Caco-2 (cell line): ENCODE data around the gene CCDC63. TPM values are rescaled to one million over a fixed set of nuclear protein-coding genes. Genes with fewer than 3 reads are reported as not detected.

Source experiments
- BruUV-seq: library from RNA; stranded (reverse); fragments of 400-500 nt; replicated peaks from 2 replicates; lab custom pipeline; 2021; lab: Mats Ljungman, UMichigan
- CTCF ChIA-PET: fragments of 300-600 bp; sonication (Branson Sonifier 250); formaldehyde crosslinking; loops from one replicate; lab custom pipeline; 2022; ENCODE audit warnings: antibody characterized with exemption; lab: Charles Lee
- POLR2A ChIA-PET: fragments of 300-600 bp; sonication (Branson Sonifier 250); formaldehyde crosslinking; loops from one replicate; lab custom pipeline; 2022; ENCODE audit warnings: antibody characterized with exemption; lab: Charles Lee
- DNase-seq, 2 experiments: peaks; one replicate each; pipeline versions ENCODE4 v3.0.0 to v3.0.0-alpha.2; 2020 to 2022
- H3K27me3 ChIP-seq: replicated peaks from 2 replicates; pipeline ENCODE4 v1.6.0; 2011; ENCODE audit warnings: low read length; ENCODE audit not compliant: control insufficient read depth, insufficient read depth
- H3K36me3 ChIP-seq: 2 replicates; pipeline ENCODE4 v1.5.1; 2011; ENCODE audit warnings: low read length; ENCODE audit not compliant: control insufficient read depth, insufficient read depth
- H3K4me1 ChIP-seq: fragments of 250-450 bp; sonication (Bioruptor Pico); 2 replicates; pipeline ENCODE4 v1.5.1; 2020; ENCODE audit warnings: mild to moderate bottlenecking
- H3K4me3 ChIP-seq: 2 replicates; pipeline ENCODE4 v1.5.1; 2011; ENCODE audit warnings: low read depth, mild to moderate bottlenecking, control low read depth, low read length
- H3K9me3 ChIP-seq: fragments of 250-450 bp; sonication (Bioruptor Pico); 2 replicates; pipeline ENCODE4 v1.5.1; 2020; ENCODE audit warnings: mild to moderate bottlenecking, moderate library complexity
- H3K27ac Mint-ChIP-seq: one replicate; pipeline ENCODE4 v1.8.0; 2022; ENCODE audit warnings: mixed read lengths; ENCODE audit not compliant: unreplicated experiment
- H3K27me3 Mint-ChIP-seq: one replicate; pipeline ENCODE4 v1.8.0; 2022; ENCODE audit warnings: mixed read lengths; ENCODE audit not compliant: insufficient read depth, unreplicated experiment
- H3K36me3 Mint-ChIP-seq: one replicate; pipeline ENCODE4 v1.8.0; 2022; ENCODE audit warnings: mild to moderate bottlenecking, mixed read lengths; ENCODE audit not compliant: insufficient read depth, unreplicated experiment
- H3K4me1 Mint-ChIP-seq: one replicate; pipeline ENCODE4 v1.8.0; 2022; ENCODE audit warnings: low read depth, mixed read lengths; ENCODE audit not compliant: unreplicated experiment
- H3K4me3 Mint-ChIP-seq: one replicate; pipeline ENCODE4 v1.8.0; 2022; ENCODE audit warnings: mild to moderate bottlenecking, moderate library complexity, mixed read lengths; ENCODE audit not compliant: unreplicated experiment
- H3K9me3 Mint-ChIP-seq: one replicate; pipeline ENCODE4 v1.8.0; 2022; ENCODE audit warnings: mixed read lengths; ENCODE audit not compliant: unreplicated experiment
- CTCF ChIP-seq, 2 experiments: fragments of 200-600 bp in 1 of 2; IDR thresholded peaks; 1 replicate in 1 of 2; 2 replicates in 1 of 2; pipeline versions ENCODE4 v1.5.1 to v1.8.0; 2011 to 2022; ENCODE audit warnings: antibody characterized with exemption in 1 of 2, control low read depth in 1 of 2, inconsistent platforms in 1 of 2, low read depth in 1 of 2, low read length in 1 of 2, mild to moderate bottlenecking in 1 of 2, moderate library complexity in 1 of 2; ENCODE audit not compliant: insufficient read depth in 1 of 2, severe bottlenecking in 1 of 2, unreplicated experiment in 1 of 2
- intact Hi-C: fragments of 100-400 bp; cut with micrococcal nuclease; formaldehyde crosslinking; loops from one replicate; pipeline ENCODE4 v1.10.0; 2022; ENCODE audit not compliant: unreplicated experiment
- total RNA-seq: library from RNA; stranded (reverse); gene quantifications from 2 replicates; pipeline ENCODE4 v1.2.3, GENCODE V29; 2022

Gene CCDC63
- total RNA-seq, 1 experiment from 2014 or later: not detected

GRCh38 chr12:110816248-110816647 lies 30.5 kb upstream of the CCDC63 start:
- H3K4me3 ChIP-seq: no peak overlapping the region
- POLR2A ChIA-PET: no interaction called here
- no peak overlapping the region for H3K27ac Mint-ChIP-seq
- H3K4me3 Mint-ChIP-seq: no peak overlapping the region
- peaks cover 11% of the 10 kb centered on the region for H3K27me3 Mint-ChIP-seq
- intact Hi-C loops: no loop called here
- H3K36me3 ChIP-seq: no peaks in the 10 kb centered on the region
- no TSS peak for BruUV-seq
- no peaks in the 10 kb centered on the region for H3K36me3 Mint-ChIP-seq
- peaks cover 5% of the 10 kb centered on the region; the same call in 1 of the 2 replicates for H3K4me1 ChIP-seq
- no peak for DNase-seq
- H3K4me1 Mint-ChIP-seq: no peaks in the 10 kb centered on the region
- H3K27me3 ChIP-seq: no peaks in the 10 kb centered on the region
- CTCF ChIA-PET: no interaction called here
- no peaks in the 10 kb centered on the region for H3K9me3 ChIP-seq
- no peak for TF ChIP-seq CTCF (IDR thresholded peaks at IDR 0.05; ENCODE audit: insufficient read depth in 1 of 2, low read depth in 1 of 2, low read length in 1 of 2, severe bottlenecking in 1 of 2, unreplicated experiment in 1 of 2)
- H3K9me3 Mint-ChIP-seq: no peaks in the 10 kb centered on the region

- Mint-ChIP-seq H3K9me3 (no peaks in the 10 kb centered on the region), H3K4me3 (no peak overlapping the region), H3K4me1 (no peaks in the 10 kb centered on the region), H3K27me3 (peaks cover 9% of the 10 kb centered on the region), H3K27ac (no peak overlapping the region), H3K36me3 (no peaks in the 10 kb centered on the region)
- no peaks in the 10 kb centered on the region for H3K9me3 ChIP-seq
- TF ChIP-seq CTCF (IDR thresholded peaks at IDR 0.05; ENCODE audit: insufficient read depth in 1 of 2, low read depth in 1 of 2, low read length in 1 of 2, severe bottlenecking in 1 of 2, unreplicated experiment in 1 of 2): no peak
- no peaks in the 10 kb centered on the region for H3K36me3 ChIP-seq
- no TSS peak for BruUV-seq
- ChIA-PET POLR2A (interaction anchor here (0.6 kb wide), 1 partner anchor 114 kb away, joined by 4 read pairs; no protein-coding TSS in a partner anchor), CTCF (no interaction called here)
- intact Hi-C loops: no loop called here
- H3K4me3 ChIP-seq: no peak overlapping the region
- no peak for DNase-seq
- no peaks in the 10 kb centered on the region for H3K27me3 ChIP-seq
- H3K4me1 ChIP-seq: peaks cover 5% of the 10 kb centered on the region; the same call in 1 of the 2 replicates
Observed at GRCh38 chr12:110816779-110817178, 30.0 kb upstream of the CCDC63 start.

GRCh38 chr12:110818511-110818910 lies 28.3 kb upstream of the CCDC63 start:
- H3K36me3 ChIP-seq: no peaks in the 10 kb centered on the region
- no peak overlapping the region for H3K4me3 Mint-ChIP-seq
- H3K4me1 Mint-ChIP-seq: no peaks in the 10 kb centered on the region
- TF ChIP-seq CTCF (IDR thresholded peaks at IDR 0.05; ENCODE audit: insufficient read depth in 1 of 2, low read depth in 1 of 2, low read length in 1 of 2, severe bottlenecking in 1 of 2, unreplicated experiment in 1 of 2): no peak
- H3K4me3 ChIP-seq: no peak overlapping the region
- intact Hi-C loops: no loop called here
- H3K4me1 ChIP-seq: peaks cover 5% of the 10 kb centered on the region; the same call in 1 of the 2 replicates
- H3K27me3 ChIP-seq: no peaks in the 10 kb centered on the region
- H3K27me3 Mint-ChIP-seq: peaks cover 2% of the 10 kb centered on the region
- ChIA-PET CTCF (no interaction called here), POLR2A (no interaction called here)
- no peaks in the 10 kb centered on the region for H3K9me3 Mint-ChIP-seq
- H3K36me3 Mint-ChIP-seq: no peaks in the 10 kb centered on the region
- BruUV-seq: no TSS peak
- DNase-seq: no peak
- no peaks in the 10 kb centered on the region for H3K9me3 ChIP-seq
- H3K27ac Mint-ChIP-seq: no peak overlapping the region
